NCI-H1930 (cell line): Measurements from ENCODE around the gene HOXA7.

ENCODE experiments used
- DNase-seq, 2 experiments: peaks; one replicate each; lab custom pipeline; 2025; lab: John Stamatoyannopoulos, UW

Gene HOXA7

GRCh38 chr7:27193335-27194001, 37.0 kb upstream of the HOXA7 start:
- no peak for DNase-seq

DNA sequence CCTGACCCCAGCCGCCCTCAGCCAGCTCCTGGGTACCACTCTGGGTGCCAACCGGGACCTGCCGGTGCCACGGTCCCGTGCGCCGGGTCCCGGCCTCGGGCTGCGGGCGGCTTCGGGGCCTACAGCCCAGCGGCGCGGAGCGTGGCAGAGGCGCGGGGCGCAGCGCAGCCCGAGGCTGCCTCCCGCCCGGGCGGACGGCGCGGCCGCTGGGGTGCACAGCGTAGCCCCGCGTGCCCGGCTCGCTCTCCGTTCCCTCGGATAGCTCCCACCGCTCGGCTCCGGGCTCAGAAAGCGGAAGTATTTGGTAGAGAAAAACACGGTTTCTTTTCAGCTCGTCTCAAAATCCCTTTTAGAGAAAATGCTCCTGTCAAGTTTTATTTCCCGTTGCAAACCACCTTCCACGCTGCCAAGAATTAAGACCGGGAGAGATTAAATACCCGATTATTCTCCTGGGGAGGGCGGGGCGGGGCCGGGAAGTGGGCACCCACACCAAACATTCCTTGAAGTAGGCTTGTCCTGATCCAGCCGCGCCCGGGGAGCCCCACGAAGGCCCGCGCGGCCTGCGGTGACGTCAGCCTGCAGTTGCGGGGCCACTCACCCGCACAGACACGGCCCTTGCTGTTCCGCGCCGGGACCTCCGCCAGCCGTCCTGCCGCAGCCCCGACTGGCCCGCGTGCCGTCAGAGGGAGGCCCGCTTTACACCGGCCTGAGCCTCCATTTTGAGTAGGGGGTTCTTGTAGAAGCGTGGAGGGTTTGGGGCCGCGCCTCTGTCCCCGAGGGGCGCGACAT, 36.3 kb upstream of the HOXA7 start:
- no peak for DNase-seq

DNA sequence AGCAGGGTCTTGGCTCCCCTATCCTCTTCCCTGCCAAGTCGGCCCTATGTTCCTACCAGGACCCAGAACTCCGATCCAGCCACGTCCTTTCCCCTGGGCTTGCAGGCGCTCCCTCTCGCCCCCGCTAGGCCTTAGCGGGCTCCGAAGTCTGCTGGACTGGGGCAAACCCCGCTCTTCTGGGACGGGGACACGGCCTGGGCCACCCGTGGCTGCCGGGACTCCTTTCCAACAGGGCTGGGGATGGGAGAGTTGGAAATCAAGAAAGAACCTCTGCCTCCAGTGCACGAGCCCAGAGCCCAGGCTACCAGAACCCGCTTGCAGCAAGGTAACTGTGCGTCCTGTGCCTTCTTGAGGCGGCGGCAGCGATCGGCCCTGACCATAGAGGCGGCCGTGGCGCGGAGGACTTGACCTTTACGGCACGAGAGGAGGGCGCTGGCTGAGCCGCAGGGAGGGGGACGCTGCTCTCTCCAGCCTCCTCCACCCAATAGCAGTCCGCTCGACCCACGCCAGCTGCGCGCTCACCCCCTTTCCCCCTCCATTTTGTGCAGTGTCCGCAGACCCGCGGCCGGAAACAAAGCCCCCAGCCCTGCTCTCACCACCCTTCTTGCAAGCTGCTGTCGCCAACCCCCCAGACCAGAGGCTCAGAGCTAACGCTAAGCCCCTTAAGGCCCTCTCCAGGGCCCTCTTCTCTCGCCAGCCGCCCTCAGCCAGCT, 35.5 kb upstream of the HOXA7 start:
- DNase-seq = no peak

- DNase-seq = no peak
Observed at GRCh38 chr7:27191161-27191731, 34.8 kb upstream of the HOXA7 start.

DNA sequence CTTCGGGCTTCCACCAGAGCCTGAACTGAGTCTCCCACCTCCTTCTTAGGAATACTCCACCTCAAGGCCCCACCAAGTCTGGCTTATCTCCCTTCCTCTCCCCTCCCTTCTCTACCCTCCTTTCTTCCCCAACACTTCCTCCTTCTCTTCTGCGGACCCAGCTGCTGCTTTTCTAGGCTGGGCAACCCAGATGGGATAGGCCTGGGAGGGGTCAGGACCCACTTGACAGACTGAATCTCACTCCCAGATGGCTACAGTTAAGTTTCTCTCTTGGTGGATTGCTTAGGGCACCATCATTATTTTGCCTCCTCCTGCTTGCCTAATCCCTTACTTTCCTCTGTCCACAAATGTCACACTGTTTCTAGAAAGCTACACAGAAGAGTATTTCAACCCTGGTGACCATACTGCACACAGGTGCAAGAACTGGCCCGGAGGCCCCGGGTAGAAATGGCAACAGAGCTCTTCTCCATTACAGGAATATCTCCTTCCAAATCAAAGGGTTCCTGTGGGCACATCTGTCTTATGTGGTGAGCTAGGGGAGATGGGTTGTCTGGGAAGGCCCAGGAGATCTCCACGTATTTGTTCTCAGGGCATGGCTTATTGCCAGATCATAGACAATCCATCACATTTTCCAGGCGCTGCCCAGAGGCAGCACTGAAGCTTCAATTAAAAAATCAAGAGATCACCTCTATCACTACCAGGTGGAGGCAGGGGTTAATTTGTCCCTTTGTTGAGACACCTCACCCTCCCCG, 33.7 kb upstream of the HOXA7 start:
- DNase-seq = no peak

GRCh38 chr7:27189295-27189996, 33.0 kb upstream of the HOXA7 start:
- DNase-seq = no peak

DNA sequence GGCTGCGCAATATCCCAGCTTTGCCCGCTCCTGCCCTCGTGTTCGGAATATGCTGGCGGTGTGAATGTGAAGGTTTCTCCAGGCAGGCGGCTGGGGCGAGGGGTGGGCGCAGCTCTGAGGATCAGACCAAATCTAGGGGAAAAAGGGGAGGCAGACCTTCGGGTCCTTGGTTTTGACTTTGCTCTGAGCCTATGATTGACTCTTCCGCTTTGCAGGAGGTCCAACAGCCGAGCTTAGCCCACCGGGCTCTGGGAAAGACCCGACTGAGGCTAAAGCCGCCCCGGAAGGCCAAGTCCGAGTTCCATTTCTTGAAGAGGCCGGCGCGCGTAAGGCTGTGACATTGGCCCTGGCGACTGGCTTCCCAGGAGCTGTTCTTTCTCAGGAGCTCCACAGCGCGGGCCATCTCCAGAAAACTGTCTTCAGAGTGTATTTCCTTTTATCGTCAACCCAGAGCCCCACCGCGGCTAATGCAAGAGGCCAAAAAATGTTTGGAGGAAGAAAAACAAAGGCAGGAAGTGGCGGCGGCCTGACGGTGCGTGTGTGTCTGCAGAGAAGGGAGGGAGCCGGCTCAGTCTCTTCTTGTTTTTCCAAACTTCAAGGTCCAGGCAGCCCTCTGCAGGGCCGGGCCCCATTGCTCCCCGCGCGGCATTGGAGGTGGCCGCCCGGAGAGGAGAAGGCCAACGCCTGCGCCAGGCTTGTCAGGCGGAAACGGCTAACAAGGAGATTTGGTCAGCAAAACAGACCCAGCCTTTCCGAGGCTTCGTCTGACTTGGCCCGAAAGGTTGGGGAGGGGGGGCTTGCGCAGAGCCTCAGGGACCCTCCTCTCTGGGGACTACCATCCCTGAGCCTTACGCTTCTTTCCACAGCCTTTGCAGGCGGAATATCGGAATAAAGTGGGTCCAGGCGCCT, 32.2 kb upstream of the HOXA7 start:
- DNase-seq = no peak

DNA sequence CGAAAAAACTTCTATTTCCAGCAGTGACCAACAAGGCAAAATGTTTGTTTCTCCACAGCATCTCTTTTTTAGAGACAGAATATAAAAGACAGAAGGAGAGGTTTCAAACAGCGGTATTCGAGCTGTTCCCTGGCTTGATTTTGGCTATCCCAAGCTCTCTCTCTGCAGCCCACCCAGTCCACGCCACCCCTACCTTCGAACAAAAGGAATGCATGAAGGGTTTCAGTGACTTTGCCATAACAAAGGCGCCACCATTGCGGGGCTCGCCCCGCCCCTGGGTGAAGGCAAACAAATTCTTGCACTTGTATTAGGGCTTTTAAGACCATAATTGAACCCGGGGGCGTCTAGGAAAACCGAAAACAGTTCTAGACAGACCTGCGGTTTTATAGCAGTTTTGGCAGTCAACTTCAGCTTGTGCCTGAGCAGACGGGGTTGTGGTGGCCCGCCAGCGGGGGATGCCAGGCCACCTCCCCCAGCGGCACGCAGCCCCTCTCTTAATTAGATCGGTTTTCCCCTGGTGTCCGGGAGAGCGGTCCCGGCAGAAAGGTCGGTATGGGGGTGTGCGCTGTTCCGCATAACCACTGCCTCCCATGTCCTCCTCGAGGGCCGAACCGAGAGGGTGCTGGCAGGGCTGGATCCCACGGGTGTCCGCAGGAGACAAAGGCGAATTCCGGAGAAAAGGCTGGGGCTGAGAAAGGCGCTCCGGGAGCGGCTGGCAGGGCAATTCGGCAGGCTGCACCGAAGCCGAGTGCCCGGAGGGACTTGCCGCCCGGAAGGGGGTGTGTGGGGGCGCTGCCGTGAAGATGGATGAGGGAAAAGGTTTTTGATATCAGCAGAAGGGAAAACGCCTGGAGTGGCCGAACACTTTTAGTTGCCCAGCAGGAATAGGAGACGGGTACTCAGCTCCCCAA, 31.3 kb upstream of the HOXA7 start:
- DNase-seq = no peak

DNA sequence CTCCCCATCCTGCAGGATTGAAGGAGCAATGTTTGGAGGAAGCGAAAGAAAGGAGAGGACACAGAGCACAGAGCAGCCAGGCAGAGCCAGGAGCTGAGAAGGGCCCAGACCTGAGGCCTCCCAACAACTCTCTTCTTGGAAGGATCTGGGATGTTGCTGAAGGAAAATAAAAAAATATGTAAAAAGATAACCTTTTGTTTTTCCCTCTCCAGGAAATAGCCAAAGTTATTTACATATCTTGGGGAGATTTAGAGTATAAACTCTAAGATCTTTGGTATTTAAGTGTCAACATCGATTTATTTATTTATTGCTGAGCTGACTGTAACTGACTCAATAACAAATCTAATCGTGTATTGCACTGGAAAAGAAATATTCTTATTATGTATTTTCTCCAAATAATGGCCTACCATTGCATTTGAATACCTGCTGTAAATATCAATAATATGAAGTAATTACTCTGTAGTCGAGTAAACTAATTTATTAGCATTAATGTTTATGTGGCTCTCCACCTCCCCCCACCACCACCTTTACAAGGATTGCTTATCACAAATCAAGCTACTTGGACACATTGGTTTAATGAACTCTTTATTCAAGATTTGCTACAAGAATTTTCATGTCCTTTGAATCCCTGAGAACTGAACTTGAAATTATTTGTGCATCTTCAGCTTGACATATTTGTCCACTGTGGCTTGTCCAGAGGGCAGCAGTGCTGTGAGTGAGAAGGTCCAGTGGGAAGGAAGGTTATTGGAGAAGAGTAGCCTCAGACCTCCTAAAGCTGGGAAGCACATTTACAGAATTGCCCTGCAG, 30.4 kb upstream of the HOXA7 start:
- no peak for DNase-seq

DNA sequence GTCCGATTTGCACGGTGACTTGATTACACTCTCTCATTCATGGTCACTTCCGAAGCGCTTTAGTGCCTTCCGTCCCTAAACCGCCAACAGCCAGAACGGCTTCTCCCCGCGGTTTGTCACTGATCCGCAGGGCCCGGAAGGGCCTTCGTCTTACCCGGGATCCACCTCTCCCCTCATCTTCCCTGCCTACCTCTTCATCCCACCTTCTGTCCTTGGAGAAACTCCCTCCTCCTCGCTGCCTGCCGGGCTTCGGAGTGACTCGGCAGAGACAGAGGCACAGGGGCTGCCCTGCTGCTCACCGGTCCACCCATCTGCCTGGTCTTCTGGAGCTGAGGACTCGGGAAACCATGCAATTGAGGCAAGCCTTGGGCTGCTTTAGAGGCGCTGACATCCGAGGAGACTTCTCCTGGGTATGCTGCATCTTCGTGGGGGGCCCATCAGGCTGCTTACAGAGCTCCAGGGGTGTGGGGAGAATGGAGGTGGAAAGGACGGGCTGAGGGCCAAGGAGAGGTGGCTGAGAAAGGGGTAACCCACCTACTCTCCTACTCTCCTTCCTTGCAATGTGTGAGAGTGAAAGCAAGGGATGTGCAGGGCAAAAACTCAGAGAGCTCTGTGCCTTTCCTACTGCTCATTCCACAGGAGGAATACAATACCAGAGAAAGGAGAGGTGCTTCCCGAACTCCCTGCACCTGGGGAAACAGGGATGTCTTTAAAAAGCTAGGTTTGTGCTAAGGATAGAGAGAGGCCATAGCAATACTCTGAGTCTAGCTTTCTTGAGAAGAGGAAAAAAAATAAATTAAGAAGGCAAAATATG, 29.6 kb upstream of the HOXA7 start:
- no peak for DNase-seq

GRCh38 chr7:27185013-27185853, 28.8 kb upstream of the HOXA7 start, which contains the start of gene HOXA11:
HOXA11 (minus strand) TSS chr7:27185232; CDS start chr7:27185144, 88 bp downstream.
- DNase-seq = no peak

- peak in 1 of 2 experiments; percentile 33 for DNase-seq
Observed at GRCh38 chr7:27184337-27185012, 28.0 kb upstream of the HOXA7 start.

- peak; percentile 44 to 50 for DNase-seq
Observed at GRCh38 chr7:27183682-27184336, 27.3 kb upstream of the HOXA7 start.

DNA sequence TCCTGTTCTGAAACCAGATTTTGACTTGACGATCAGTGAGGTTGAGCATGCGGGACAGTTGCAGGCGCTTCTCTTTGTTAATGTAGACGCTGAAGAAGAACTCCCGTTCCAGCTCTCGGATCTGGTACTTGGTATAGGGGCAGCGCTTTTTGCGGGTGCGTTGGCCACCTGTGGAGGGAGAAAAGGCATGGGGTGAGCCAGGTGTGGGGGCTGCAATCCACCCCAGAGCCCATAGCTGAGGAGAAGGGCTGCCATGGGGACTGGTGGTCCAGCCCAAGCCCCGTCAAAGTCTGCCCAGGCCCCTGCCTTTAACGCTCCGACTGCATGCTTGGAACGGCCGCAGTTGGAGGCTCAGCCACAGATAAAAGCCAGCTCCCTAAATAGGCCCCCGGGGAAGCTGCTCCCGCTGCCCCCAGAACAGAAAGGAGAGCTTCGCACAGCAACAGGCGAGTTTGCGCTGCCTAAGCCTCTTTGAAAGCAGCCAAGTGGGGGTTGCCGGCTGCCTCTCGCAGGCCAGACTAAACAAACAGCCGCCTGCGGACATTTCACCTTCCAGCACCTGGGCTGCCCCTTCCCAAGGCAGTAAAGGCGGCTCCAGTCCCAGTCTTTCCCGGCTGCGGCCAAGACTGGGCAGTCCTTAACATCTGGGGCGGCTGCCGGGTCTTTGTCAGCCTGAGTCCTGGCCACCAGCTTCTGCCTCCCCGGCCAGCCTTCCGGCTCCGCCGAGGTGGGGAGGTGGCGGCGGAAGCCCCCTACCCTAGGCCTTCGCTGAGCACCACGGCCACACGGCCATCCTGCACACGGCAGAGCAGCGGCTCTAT, 26.6 kb upstream of the HOXA7 start:
- no peak for DNase-seq
